ENCODE data around the gene PRELID3B. TPM values are rescaled to one million over a fixed set of nuclear protein-coding genes. Genes with fewer than 3 reads are reported as not detected.

The PRELID3B gene
- total and polyA plus RNA-seq, 2 of the 13 experiments (the other 11 are each of a cell fraction or from before 2014, with no cell fraction given): 23.3 to 42.6 TPM

DNA sequence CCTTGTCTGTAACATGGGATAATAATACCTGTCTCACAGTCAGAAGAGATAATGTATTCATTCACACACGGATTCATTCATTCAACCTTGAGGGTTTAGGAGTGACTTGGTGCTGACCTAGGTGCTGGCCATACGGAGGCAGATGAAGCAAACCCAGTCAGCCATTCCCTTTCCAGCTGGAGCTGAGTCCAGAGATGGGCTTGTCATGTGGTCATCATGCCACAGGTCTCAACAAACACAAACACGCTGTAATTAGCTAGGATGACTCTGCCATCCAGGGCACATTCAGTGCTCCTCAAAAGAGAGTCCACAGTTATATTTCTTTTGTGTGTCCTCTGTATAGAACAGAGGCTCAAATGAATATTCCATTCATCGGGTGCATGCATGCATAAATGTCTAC is 19.5 kb upstream of the PRELID3B start (continued):
- TF ChIP-seq, protein P1, sequence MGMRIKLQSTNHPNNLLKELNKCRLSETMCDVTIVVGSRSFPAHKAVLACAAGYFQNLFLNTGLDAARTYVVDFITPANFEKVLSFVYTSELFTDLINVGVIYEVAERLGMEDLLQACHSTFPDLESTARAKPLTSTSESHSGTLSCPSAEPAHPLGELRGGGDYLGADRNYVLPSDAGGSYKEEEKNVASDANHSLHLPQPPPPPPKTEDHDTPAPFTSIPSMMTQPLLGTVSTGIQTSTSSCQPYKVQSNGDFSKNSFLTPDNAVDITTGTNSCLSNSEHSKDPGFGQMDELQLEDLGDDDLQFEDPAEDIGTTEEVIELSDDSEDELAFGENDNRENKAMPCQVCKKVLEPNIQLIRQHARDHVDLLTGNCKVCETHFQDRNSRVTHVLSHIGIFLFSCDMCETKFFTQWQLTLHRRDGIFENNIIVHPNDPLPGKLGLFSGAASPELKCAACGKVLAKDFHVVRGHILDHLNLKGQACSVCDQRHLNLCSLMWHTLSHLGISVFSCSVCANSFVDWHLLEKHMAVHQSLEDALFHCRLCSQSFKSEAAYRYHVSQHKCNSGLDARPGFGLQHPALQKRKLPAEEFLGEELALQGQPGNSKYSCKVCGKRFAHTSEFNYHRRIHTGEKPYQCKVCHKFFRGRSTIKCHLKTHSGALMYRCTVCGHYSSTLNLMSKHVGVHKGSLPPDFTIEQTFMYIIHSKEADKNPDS (CRISPR knock-in tag; IDR thresholded peaks at IDR 0.05): no peak
- TF ChIP-seq MIER2 (CRISPR knock-in tag; IDR thresholded peaks at IDR 0.05): peak; percentile 56; the same call in 1 of the 2 replicates
- no peak for TF ChIP-seq ZSCAN22 (CRISPR knock-in tag; IDR thresholded peaks at IDR 0.05)
- TF ChIP-seq ADNP (CRISPR knock-in tag; IDR thresholded peaks at IDR 0.05): no peak

DNA sequence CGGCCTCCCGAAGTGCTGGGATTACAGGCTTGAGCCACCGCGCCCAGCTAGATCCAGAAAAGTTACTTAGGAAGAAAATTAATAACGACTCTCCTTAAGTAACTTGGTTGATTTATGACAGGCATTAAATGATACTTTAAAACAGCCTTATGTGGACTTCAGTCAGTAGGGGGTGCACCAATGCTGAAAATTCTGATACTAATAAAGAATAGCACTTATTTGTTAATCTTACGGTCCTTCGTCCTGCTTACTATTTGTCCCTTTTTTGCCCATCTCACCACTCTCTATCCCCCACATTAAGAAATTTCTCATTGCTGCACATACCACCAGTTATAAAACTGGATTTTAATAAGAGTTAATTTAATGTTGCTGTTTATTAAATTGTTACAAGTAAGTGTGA is 12.7 kb upstream of the PRELID3B start:
- intact Hi-C loops (cut with micrococcal nuclease; ENCODE audit: unreplicated experiment) (loop anchor here (1.0 kb wide), 1 partner anchor 167 kb away; no protein-coding TSS in a partner anchor), in situ Hi-C loops (cut with HindIII; ENCODE audit: extremely low pct_ligation_motif_present, low pct_unique_long_range_greater_than_20kb) (no loop called here)
- TF ChIP-seq IRF2 (CRISPR knock-in tag; IDR thresholded peaks at IDR 0.05): no peak
- TF ChIP-seq, protein P2, sequence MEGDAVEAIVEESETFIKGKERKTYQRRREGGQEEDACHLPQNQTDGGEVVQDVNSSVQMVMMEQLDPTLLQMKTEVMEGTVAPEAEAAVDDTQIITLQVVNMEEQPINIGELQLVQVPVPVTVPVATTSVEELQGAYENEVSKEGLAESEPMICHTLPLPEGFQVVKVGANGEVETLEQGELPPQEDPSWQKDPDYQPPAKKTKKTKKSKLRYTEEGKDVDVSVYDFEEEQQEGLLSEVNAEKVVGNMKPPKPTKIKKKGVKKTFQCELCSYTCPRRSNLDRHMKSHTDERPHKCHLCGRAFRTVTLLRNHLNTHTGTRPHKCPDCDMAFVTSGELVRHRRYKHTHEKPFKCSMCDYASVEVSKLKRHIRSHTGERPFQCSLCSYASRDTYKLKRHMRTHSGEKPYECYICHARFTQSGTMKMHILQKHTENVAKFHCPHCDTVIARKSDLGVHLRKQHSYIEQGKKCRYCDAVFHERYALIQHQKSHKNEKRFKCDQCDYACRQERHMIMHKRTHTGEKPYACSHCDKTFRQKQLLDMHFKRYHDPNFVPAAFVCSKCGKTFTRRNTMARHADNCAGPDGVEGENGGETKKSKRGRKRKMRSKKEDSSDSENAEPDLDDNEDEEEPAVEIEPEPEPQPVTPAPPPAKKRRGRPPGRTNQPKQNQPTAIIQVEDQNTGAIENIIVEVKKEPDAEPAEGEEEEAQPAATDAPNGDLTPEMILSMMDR (CRISPR knock-in tag; IDR thresholded peaks at IDR 0.05): 0 out of 2 replicates have a peak, but pooled peaks have one; percentile 14
- TF ChIP-seq RBM22 (optimal IDR thresholded peaks at IDR 0.05; ENCODE audit: low read length): no peak
- no peak for TF ChIP-seq ZFP41 (CRISPR knock-in tag; IDR thresholded peaks at IDR 0.05; ENCODE audit: borderline replicate concordance)
- no peak for TF ChIP-seq NFE2 (CRISPR knock-in tag; IDR thresholded peaks at IDR 0.05)
- TF ChIP-seq ZMYM2 (CRISPR knock-in tag; IDR thresholded peaks at IDR 0.05): no peak
- TF ChIP-seq, protein P3, sequence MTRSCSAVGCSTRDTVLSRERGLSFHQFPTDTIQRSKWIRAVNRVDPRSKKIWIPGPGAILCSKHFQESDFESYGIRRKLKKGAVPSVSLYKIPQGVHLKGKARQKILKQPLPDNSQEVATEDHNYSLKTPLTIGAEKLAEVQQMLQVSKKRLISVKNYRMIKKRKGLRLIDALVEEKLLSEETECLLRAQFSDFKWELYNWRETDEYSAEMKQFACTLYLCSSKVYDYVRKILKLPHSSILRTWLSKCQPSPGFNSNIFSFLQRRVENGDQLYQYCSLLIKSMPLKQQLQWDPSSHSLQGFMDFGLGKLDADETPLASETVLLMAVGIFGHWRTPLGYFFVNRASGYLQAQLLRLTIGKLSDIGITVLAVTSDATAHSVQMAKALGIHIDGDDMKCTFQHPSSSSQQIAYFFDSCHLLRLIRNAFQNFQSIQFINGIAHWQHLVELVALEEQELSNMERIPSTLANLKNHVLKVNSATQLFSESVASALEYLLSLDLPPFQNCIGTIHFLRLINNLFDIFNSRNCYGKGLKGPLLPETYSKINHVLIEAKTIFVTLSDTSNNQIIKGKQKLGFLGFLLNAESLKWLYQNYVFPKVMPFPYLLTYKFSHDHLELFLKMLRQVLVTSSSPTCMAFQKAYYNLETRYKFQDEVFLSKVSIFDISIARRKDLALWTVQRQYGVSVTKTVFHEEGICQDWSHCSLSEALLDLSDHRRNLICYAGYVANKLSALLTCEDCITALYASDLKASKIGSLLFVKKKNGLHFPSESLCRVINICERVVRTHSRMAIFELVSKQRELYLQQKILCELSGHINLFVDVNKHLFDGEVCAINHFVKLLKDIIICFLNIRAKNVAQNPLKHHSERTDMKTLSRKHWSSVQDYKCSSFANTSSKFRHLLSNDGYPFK (CRISPR knock-in tag; IDR thresholded peaks at IDR 0.05; ENCODE audit: borderline replicate concordance): no peak
- no peak overlapping the region for H3K9ac ChIP-seq (ENCODE audit: insufficient read depth, low read depth, low read length)
- no peak overlapping the region for H3K4me3 ChIP-seq (replicated peaks in 1 of 3; ENCODE audit: insufficient read depth in 1 of 3, low read depth in 2 of 3, low read length in 3 of 3)
- H4K20me1 ChIP-seq (ENCODE audit: insufficient read depth, low read length): no peaks in the 10 kb centered on the region
- no peaks in the 10 kb centered on the region for H3K36me3 ChIP-seq (replicated peaks in 1 of 2; ENCODE audit: control insufficient read depth in 1 of 2, insufficient read depth in 2 of 2, low read length in 2 of 2)
- no peaks in the 10 kb centered on the region for H3K4me1 ChIP-seq (ENCODE audit: insufficient read depth, low read length)
- BruUV-seq (replicated peaks): no TSS peak
- FAIRE-seq (no peak), ATAC-seq (no peak), DNase-seq (ENCODE audit: low spot score) (no peak)
- H3K27ac ChIP-seq (ENCODE audit: extremely low read length, insufficient read depth, low read length): no peak overlapping the region
- H3K4me2 ChIP-seq (ENCODE audit: low read depth, low read length): no peak overlapping the region
- CTCF ChIA-PET (ENCODE audit: low intra/inter-chr PET ratio, low total read pairs): no interaction called here
- peaks cover 0 to 9% of the 10 kb centered on the region in 2 experiments; a peak in 1 of 5 replicates for H3K27me3 ChIP-seq (ENCODE audit: control insufficient read depth in 1 of 2, insufficient read depth in 2 of 2, low read length in 2 of 2)
- POLR2A ChIA-PET: no interaction called here
- no peak overlapping the region for H2AFZ ChIP-seq (ENCODE audit: low read length)
- H3K9me3 ChIP-seq (ENCODE audit: low read length): no peaks in the 10 kb centered on the region
- WGBS (ENCODE audit: low lambda C conversion rate): 69% methylated on average over 7 of the region's 7 CpGs
- H3K79me2 ChIP-seq (ENCODE audit: insufficient read depth, low read length): no peaks in the 10 kb centered on the region

Measured in HepG2 (cell line).